ENCODE measurements around the gene SNAP25. TPM values are rescaled to one million over a fixed set of nuclear protein-coding genes. Genes with fewer than 3 reads are reported as not detected.

SNAP25 gene
- total RNA-seq, 1 experiment from 2014 or later = 3.9 TPM

- peaks cover 69% of the 10 kb centered on the region for H3K4me1 ChIP-seq (replicated peaks)
- H3K27me3 ChIP-seq (replicated peaks) = no peaks in the 10 kb centered on the region
- H3K36me3 ChIP-seq = no peaks in the 10 kb centered on the region; the same call in 1 of the 2 replicates
- peak overlapping the region; percentile 56 for H3K27ac ChIP-seq
- H3K9me3 ChIP-seq (replicated peaks) = no peaks in the 10 kb centered on the region
- H3K4me3 ChIP-seq = no peak overlapping the region
- no peak for DNase-seq (ENCODE audit: low read depth in 1 of 2, low spot score in 2 of 2)
These were observed 90.0 kb downstream of the SNAP25 start for GRCh38 chr20:10308652-10309051.

GRCh38 chr20:10309326-10309725 lies 90.7 kb downstream of the SNAP25 start:
- H3K4me3 ChIP-seq = no peak overlapping the region
- H3K4me1 ChIP-seq (replicated peaks) = peaks cover 75% of the 10 kb centered on the region
- H3K27me3 ChIP-seq (replicated peaks) = no peaks in the 10 kb centered on the region
- no peaks in the 10 kb centered on the region for H3K9me3 ChIP-seq (replicated peaks)
- H3K27ac ChIP-seq = peak overlapping the region; percentile 56
- peak; percentile 68 to 74 for DNase-seq (ENCODE audit: low read depth in 1 of 2, low spot score in 2 of 2)
- H3K36me3 ChIP-seq = no peaks in the 10 kb centered on the region; the same call in 1 of the 2 replicates

GRCh38 chr20:10312111-10312510 lies 93.5 kb downstream of the SNAP25 start:
- DNase-seq (ENCODE audit: low read depth in 1 of 2, low spot score in 2 of 2) = no peak
- Histone ChIP-seq H3K9me3 (replicated peaks) (no peaks in the 10 kb centered on the region), H3K36me3 (no peaks in the 10 kb centered on the region; the same call in 1 of the 2 replicates), H3K27ac (no peak overlapping the region), H3K27me3 (replicated peaks) (no peaks in the 10 kb centered on the region), H3K4me3 (no peak overlapping the region), H3K4me1 (replicated peaks) (peaks cover 63% of the 10 kb centered on the region)

GRCh38 chr20:10313215-10313614 lies 94.6 kb downstream of the SNAP25 start:
- Histone ChIP-seq H3K27ac (peak overlapping the region; percentile 65; the same call in 1 of the 2 replicates), H3K4me3 (no peak overlapping the region), H3K9me3 (replicated peaks) (no peaks in the 10 kb centered on the region), H3K36me3 (no peaks in the 10 kb centered on the region; the same call in 1 of the 2 replicates), H3K27me3 (replicated peaks) (no peaks in the 10 kb centered on the region), H3K4me1 (replicated peaks) (peaks cover 55% of the 10 kb centered on the region)
- no peak for DNase-seq (ENCODE audit: low read depth in 1 of 2, low spot score in 2 of 2)

GRCh38 chr20:10313701-10314100 lies 95.1 kb downstream of the SNAP25 start:
- no peaks in the 10 kb centered on the region for H3K9me3 ChIP-seq (replicated peaks)
- H3K36me3 ChIP-seq = no peaks in the 10 kb centered on the region; the same call in 1 of the 2 replicates
- H3K27ac ChIP-seq = peak overlapping the region; percentile 65
- no peak overlapping the region for H3K4me3 ChIP-seq
- no peaks in the 10 kb centered on the region for H3K27me3 ChIP-seq (replicated peaks)
- no peak for DNase-seq (ENCODE audit: low read depth in 1 of 2, low spot score in 2 of 2)
- peaks cover 52% of the 10 kb centered on the region for H3K4me1 ChIP-seq (replicated peaks)

GRCh38 chr20:10314198-10314597 lies 95.6 kb downstream of the SNAP25 start:
- Histone ChIP-seq H3K36me3 (no peaks in the 10 kb centered on the region; the same call in 1 of the 2 replicates), H3K27me3 (replicated peaks) (no peaks in the 10 kb centered on the region), H3K27ac (peak overlapping the region; percentile 65), H3K4me3 (no peak overlapping the region), H3K4me1 (replicated peaks) (peaks cover 47% of the 10 kb centered on the region), H3K9me3 (replicated peaks) (no peaks in the 10 kb centered on the region)
- DNase-seq (ENCODE audit: low read depth in 1 of 2, low spot score in 2 of 2) = no peak

- DNase-seq (ENCODE audit: low read depth in 1 of 2, low spot score in 2 of 2) = no peak
- Histone ChIP-seq H3K4me1 (replicated peaks) (peaks cover 37% of the 10 kb centered on the region), H3K4me3 (no peak overlapping the region), H3K27me3 (replicated peaks) (no peaks in the 10 kb centered on the region), H3K36me3 (no peaks in the 10 kb centered on the region; the same call in 1 of the 2 replicates), H3K9me3 (replicated peaks) (no peaks in the 10 kb centered on the region), H3K27ac (no peak overlapping the region)
These were observed 96.5 kb downstream of the SNAP25 start for GRCh38 chr20:10315138-10315537.

GRCh38 chr20:10316582-10316981 lies 98.0 kb downstream of the SNAP25 start:
- H3K9me3 ChIP-seq (replicated peaks) = no peaks in the 10 kb centered on the region
- DNase-seq (ENCODE audit: low read depth in 1 of 2, low spot score in 2 of 2) = no peak
- H3K4me1 ChIP-seq (replicated peaks) = peaks cover 36% of the 10 kb centered on the region
- H3K36me3 ChIP-seq = no peaks in the 10 kb centered on the region; the same call in 1 of the 2 replicates
- no peak overlapping the region for H3K4me3 ChIP-seq
- H3K27ac ChIP-seq = no peak overlapping the region
- H3K27me3 ChIP-seq (replicated peaks) = no peaks in the 10 kb centered on the region

- Histone ChIP-seq H3K9me3 (replicated peaks) (no peaks in the 10 kb centered on the region), H3K36me3 (no peaks in the 10 kb centered on the region; the same call in 1 of the 2 replicates), H3K27me3 (replicated peaks) (no peaks in the 10 kb centered on the region), H3K4me3 (no peak overlapping the region), H3K27ac (no peak overlapping the region), H3K4me1 (replicated peaks) (peaks cover 28% of the 10 kb centered on the region)
- no peak for DNase-seq (ENCODE audit: low read depth in 1 of 2, low spot score in 2 of 2)
These were observed 99.8 kb downstream of the SNAP25 start for GRCh38 chr20:10318291-10319024.

GRCh38 chr20:10319855-10320254 lies 101.2 kb downstream of the SNAP25 start:
- Histone ChIP-seq H3K4me3 (no peak overlapping the region), H3K27ac (no peak overlapping the region), H3K27me3 (replicated peaks) (no peaks in the 10 kb centered on the region), H3K36me3 (no peaks in the 10 kb centered on the region), H3K9me3 (replicated peaks) (no peaks in the 10 kb centered on the region), H3K4me1 (replicated peaks) (peaks cover 14% of the 10 kb centered on the region)
- DNase-seq (ENCODE audit: low read depth in 1 of 2, low spot score in 2 of 2) = no peak

GRCh38 chr20:10321138-10321717 lies 102.6 kb downstream of the SNAP25 start:
- no peaks in the 10 kb centered on the region for H3K27me3 ChIP-seq (replicated peaks)
- no peaks in the 10 kb centered on the region for H3K36me3 ChIP-seq
- H3K27ac ChIP-seq = no peak overlapping the region
- no peak overlapping the region for H3K4me3 ChIP-seq
- H3K4me1 ChIP-seq (replicated peaks) = peaks cover 8% of the 10 kb centered on the region
- DNase-seq (ENCODE audit: low read depth in 1 of 2, low spot score in 2 of 2) = no peak
- H3K9me3 ChIP-seq (replicated peaks) = no peaks in the 10 kb centered on the region

GRCh38 chr20:10322073-10323012 lies 103.7 kb downstream of the SNAP25 start:
- H3K27ac ChIP-seq = no peak overlapping the region
- no peaks in the 10 kb centered on the region for H3K27me3 ChIP-seq (replicated peaks)
- no peaks in the 10 kb centered on the region for H3K36me3 ChIP-seq
- peak in 1 of 2 experiments; percentile 27 for DNase-seq (ENCODE audit: low read depth in 1 of 2, low spot score in 2 of 2)
- no peaks in the 10 kb centered on the region for H3K9me3 ChIP-seq (replicated peaks)
- H3K4me3 ChIP-seq = no peak overlapping the region
- peaks cover 8% of the 10 kb centered on the region for H3K4me1 ChIP-seq (replicated peaks)

- Histone ChIP-seq H3K4me1 (replicated peaks) (peaks cover 13% of the 10 kb centered on the region), H3K36me3 (no peaks in the 10 kb centered on the region), H3K27ac (no peak overlapping the region), H3K4me3 (no peak overlapping the region), H3K9me3 (replicated peaks) (no peaks in the 10 kb centered on the region), H3K27me3 (replicated peaks) (no peaks in the 10 kb centered on the region)
- DNase-seq (ENCODE audit: low read depth in 1 of 2, low spot score in 2 of 2) = no peak
These were observed 105.1 kb downstream of the SNAP25 start for GRCh38 chr20:10323729-10324128.
